ACHN (cell line): ENCODE data around the gene ZNF256.
"Not testable (repeated sequence)": the region's sequence is repeated elsewhere in the genome, so short reads cannot be mapped to it uniquely, and the experiment has no call there.

Experiments
- DNase-seq: peaks from one replicate; pipeline ENCODE4 v3.0.0-alpha.2; 2015
- in situ Hi-C: cut with HindIII; loops from 2 replicates; pipeline ENCODE4 v1.10.0; 2017; ENCODE audit warnings: low sequenced_read_pairs, low pct_ligation_motif_present, low pct_unique_long_range_greater_than_20kb

ZNF256 gene

DNA sequence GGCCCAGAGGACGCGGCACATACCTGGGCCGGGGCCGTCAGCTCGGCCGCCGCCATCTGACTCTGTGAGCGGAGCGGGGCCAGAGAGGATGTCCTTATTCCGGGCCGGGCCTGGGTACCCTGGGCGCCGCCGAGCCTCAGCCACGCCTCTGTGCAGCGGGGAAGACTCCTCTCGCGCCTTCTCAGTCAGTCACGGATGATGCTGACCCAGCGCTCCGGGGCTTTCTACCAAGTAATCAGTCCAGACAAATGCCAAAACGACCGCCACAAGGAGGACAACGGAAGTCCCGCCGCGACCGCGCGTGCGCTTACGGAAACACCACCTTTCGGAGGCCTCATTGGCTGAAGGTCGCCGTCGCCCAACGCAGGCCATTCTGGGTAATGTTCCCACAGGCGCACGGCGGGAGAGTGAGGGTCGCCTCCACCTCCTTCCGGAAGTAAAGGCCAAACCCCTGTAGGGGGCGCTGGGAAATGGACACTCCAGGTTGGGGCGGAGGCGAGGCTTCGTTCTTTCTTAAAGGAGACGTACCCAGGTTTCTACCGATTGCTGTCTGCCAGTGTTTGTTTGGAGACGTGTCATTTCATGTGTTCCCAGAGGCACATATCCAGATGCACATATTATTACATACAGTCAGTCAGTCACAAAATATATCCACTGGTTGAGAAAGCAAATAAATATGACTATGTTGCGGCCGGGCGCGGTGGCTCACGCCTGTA, at the start of gene ZNF256:
Gene ZNF256 (minus strand): TSS at position 288 of the 716 bp plus-strand sequence. CDS start 232 bp downstream, at position 56.
- peak; percentile 57 for DNase-seq
- in situ Hi-C loops, result no loop called here

GRCh38 chr19:57992841-57993240, 45.3 kb upstream of the ZNF256 start:
- DNase-seq, result no peak
- in situ Hi-C loops, result no loop called here

DNA sequence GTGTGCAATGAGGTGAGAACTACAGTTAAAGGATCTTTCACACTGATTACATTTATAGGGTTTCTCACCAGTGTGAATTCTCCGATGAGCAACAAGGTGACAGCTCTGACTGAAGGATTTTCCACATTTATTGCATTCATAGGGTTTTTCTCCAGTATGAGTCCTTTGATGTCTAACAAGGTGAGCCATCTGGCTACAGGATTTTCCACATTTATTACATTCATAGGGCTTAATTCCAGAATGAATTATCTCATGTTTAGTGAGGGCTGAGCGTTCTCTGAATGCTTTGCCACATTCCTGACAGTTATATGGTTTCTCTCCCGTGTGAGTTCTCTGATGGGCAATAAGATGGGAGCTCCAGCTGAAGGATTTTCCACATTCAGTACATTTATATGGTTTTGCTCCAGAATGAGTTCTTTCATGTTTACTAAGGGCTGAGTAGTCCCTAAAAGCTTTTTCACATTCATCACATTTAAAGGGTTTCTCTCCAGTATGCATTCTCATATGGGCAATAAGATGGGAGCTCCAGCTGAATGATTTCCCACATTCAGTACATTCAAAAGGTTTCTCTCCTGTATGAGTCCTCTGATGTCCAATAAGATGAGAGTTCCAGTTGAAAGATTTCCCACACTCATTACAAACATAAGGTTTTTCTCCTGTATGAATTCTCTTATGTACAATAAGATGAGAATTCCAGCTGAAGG, 31.2 kb upstream of the ZNF256 start:
- in situ Hi-C loops, result no loop called here
- DNase-seq, result no peak

DNA sequence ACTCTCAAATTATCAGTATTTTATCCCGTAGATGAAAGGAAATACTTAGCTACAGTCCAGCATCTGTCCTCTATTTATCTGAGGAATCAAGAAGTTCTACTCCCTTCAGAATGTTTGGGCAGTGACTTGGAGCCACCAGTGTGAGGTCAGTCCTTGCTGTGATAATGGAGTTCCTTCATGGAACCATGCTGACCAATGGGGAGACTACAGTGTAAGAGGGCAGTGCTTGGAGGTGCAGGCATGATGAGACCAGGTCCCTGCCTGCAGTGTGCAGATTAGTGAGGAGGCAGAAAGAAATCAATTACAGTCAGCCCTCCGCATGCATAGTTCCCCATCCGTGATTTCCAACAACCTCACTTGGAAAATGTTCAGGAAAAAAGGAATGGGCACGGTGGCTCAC, 26.9 kb upstream of the ZNF256 start, which contains the start of gene C19orf18:
Gene C19orf18 (minus strand): TSS at position 101 of the 400 bp plus-strand sequence. CDS start 102 bp downstream, outside the sequence.
- DNase-seq, result no peak
- in situ Hi-C loops, result no loop called here

DNA sequence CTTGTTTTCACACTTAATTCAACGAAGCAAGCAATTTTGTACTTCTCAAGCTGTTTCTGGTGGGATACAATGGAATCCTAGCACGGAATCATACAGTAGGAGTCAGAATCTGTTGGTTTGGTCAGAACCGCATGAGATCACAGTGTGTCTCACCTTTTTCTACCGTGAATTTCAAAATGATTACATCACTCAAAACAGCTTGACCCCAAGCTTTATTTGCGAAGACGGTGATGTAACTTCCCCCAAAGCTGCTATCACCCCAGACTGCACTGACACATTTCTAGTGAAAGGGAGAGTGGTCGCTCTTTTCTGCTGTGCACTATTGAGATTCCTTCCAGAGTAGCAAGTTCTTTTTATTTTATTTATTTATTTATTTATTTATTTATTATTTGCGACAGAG, 17.3 kb upstream of the ZNF256 start:
- no peak for DNase-seq
- in situ Hi-C loops, result no loop called here

DNA sequence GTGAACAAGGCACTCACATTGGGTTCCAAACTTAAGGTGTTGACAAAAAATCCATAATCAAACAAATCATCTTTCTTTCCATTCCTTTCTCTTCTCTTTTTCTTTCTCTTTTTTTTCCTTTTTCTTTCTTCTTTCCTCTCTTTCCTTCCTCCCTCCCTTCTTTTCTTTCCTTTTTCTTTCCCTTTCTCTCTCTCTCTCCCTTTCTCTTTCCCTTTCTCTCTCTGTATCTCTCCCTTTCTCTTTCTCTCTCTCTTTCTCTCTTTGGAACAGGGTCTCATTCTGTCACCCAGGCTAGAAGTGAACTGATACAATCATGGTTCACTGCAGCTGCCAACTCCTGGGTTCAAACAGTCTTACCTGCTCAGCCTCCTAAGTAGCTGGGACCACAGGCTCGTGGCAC, 14.3 kb upstream of the ZNF256 start:
- DNase-seq, result no peak
- in situ Hi-C loops, result no loop called here

DNA sequence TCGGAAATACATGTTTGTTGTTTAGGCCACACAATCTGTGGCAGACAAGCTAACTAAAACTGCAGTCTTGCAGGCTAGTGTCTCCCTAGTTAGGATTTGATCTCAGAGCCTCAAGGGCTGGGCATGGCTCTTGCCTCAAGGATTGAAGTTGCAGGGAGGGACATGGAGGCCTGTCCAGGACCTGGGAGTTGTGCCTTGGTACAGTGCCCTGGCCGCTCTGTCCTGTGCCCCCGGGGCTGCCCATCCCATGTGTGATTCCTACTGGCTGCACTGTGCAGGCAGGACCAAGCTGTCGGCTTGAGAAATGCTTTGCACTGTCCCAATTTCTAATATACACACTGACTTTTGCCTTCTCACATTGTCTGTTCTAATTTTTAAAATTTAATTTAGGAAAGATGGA, 7.5 kb upstream of the ZNF256 start:
- in situ Hi-C loops, result no loop called here
- DNase-seq, result no peak

DNA sequence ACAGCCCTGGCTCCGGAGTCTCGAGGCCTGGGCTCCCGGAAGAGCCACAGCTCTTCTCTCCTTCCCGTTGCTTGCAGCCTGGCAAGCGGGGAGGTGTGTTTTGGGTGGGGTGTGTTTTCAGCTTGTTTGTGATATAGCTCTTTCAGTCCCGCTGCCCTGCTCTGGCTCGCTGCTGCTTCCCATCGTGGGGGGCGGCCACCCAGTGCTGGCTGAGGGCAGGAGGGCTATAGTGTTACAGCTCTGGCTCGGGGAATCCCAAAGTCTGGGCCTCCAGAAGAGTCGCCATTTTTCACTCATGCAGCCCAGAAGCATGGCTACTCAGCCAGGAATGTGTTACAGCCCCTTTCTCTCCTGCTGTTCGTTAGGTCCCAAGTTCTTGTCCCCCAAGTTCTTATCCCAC, 2.2 kb upstream of the ZNF256 start:
- in situ Hi-C loops, result no loop called here
- no peak for DNase-seq

- in situ Hi-C loops, result no loop called here
- no peak for DNase-seq
Measured at GRCh38 chr19:57949296-57949695, 1.8 kb upstream of the ZNF256 start.

DNA sequence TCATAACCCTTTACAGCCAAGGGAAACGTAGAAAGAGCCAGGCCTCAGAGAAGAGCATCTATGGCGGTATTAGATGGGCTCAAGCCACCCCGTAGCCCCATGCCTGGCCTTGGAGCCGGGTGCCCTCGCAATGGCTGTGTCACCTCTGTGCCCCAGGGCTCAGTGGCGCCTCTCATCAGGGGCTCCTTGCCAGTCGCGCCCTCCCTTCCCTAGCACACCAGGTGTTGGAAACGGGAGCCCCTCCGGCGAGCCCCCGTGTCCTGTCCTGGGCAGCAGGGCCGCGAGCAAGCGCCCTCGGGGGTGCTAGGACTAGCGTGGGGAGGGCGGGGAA, 453 bp downstream of the ZNF256 start:
- in situ Hi-C loops, result no loop called here
- DNase-seq, result no peak

- DNase-seq, result no peak
- in situ Hi-C loops, result no loop called here
Measured at GRCh38 chr19:57946316-57946715, 1.2 kb downstream of the ZNF256 start.

- in situ Hi-C loops, result no loop called here
- no peak for DNase-seq
Measured at GRCh38 chr19:57941593-57941992, 5.9 kb downstream of the ZNF256 start.

- in situ Hi-C loops, result no loop called here
- DNase-seq, result no peak
Measured at GRCh38 chr19:57935731-57936130, 11.8 kb downstream of the ZNF256 start.

- in situ Hi-C loops, result no loop called here
- no peak for DNase-seq
Measured at GRCh38 chr19:57934820-57935665, 12.5 kb downstream of the ZNF256 start, which contains the start of gene ZNF418. TSS of gene ZNF418 (minus strand) at chr19:57935402. CDS start at chr19:57933822, 1,580 bp downstream.

DNA sequence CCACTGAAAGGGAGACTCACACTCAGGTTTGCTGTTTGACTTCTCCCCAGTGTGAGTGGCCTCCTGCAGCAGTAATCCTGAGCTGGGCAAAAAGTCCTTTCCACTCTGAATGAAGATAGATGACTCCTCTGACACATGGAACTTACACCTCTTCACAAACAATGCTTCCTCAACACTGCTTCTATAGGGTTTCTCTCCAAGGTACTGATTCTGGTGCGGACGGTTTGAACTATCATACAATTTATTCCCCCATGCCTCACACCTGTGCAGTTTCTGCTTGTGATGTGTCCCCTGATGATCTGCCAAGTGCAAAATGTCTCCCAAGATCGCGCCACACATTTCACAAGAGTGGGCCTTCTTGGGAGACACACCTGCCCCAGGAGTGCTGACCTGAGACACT, 19.9 kb downstream of the ZNF256 start:
- no peak for DNase-seq
- in situ Hi-C loops, result no loop called here

DNA sequence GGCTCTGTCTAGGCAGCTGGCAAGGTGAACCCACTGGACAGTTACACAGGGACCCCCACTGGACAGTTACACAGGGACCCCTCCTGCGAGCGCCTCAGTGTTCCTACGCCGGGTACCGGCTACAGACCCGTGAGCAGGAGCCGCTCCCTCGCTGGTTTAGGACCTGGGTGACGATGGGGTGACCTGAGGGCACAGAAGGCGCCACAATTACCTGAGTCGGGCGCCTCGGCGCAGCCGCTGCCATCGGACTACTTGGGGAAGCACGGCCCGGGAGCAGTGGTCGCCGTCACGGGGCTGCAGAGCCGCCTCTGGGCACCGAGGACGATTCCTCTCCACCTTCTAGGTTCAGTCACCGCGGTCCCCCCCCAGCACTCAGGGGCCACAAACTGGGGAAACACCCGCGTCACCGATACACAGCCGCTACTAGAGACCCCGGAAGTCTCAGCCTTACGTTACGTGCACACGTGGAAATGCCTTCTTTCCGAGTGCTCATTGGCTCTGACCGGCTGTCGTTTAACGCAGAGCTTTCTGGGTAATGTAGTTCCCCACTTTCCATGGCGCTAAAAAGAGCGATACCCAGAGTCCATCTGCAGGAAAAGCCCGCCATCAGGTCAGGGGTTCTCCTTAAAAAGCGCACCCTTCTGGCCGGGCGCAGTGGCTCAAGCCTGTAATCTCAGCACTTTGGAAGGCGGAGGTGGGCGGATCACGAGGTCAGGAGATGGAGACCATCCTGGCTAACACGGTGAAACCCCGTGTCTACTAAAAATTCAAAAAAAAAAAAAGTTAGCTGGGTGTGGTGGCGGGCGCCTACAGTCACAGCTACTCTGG, 31.1 kb downstream of the ZNF256 start, which contains the start of gene ZNF417:
Gene ZNF417 (minus strand): TSS at position 425 of the 828 bp plus-strand sequence. CDS start 181 bp downstream, at position 244.
- in situ Hi-C loops, result not testable (repeated sequence)
- DNase-seq, result peak; percentile 92

DNA sequence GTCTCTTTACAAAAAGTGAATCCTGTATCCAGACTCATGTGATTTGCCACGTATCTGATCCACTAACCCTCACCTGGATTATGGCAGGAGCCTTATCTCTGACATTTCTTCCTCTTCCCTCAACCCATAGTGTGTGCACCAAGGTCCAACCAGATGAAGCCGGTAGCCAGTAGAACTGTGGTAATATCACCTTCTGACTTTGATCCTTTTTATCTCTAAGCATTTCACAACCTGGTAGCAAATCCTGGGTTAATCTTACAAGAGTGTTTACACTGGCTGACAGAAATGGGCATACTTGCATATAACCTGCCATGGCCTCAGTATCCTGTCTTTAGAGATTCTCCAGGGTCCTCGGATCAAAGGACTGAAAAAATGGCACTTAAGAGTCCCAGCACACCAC, 33.0 kb downstream of the ZNF256 start:
- in situ Hi-C loops, result no loop called here
- no peak for DNase-seq

- no peak for DNase-seq
- in situ Hi-C loops, result no loop called here
Measured at GRCh38 chr19:57907394-57907793, 40.1 kb downstream of the ZNF256 start.
